Measurements from ENCODE around the gene BCCIP.
A peak's percentile ranks its signal among the peaks of the same experiment; 100 is the strongest.

The BCCIP gene

DNA sequence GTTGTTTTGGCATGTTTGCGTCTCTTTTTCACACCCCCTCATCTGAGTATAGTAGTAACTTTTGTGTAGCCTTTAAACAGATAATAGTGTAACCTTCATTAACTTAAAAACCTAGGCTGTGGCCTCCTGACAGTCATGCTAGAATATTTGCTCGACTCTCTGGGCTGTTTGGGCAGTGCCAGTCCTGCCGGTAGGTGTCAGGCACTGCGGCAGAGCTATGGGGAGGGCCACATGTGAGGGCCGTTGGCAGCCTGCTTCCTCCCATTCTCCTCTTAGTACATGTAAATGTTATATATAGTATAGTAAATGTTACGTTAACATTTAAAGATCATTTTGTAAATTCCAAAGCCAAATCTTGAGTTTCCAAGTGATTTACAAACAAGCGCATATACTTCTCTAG is 26.1 kb downstream of the BCCIP start:
- Histone ChIP-seq H3K4me3 (ENCODE audit: low read depth, low read length) (no peak overlapping the region), H3K4me2 (ENCODE audit: low read length) (no peak overlapping the region)
- no CpG with 5 or more reads among the region's 7 CpGs for WGBS (ENCODE audit: extremely low coverage, insufficient coverage, insufficient read length)

DNA sequence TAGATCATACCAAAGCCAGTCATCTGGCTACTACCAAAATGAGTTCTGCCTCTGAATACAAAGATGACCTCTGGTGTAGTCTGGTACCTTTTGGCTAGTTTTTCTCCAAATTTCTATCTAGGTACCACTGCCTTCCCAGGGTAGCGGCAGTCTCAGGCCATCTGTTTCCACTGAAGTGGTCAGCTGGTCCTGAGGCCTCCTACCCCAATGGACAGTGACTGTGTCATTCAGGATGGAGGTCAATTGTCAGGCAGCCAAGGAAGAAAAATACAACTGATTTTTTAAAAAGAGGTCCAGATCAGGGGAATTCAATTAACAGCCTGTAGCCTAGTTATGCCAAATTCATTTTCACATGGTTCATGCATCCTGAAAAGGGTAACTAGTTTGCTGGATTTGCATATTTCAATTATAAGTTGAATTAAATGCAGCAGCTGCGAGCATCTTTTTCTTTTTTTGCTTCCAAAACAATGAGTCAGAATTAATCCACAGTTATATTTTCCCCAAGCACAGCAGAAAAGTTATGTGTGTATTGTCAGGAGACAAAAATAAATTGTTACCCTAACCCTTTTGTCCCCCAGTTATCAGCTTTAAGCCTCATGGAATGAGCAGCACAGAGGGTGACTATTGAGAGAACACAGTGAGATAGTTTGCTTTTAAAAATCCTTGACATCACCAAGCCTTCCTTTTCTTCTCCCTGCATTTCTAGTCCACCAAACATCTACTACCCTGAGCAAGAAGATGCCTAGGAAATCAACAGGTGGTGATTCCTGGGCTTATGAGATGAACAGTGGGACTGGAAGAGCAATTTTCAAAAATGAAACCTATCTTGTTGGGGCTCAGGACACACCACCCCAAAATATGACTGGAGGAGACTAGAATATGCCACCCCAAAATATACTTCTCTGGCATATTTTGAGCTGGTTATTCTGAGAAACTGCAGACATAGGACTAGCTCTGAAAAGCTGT is 27.7 kb downstream of the BCCIP start:
- DNase-seq, result no peak
- H3K23ac ChIP-seq (ENCODE audit: low read length), result no peak overlapping the region
- peaks cover 2% of the 10 kb centered on the region for H3K9me3 ChIP-seq (ENCODE audit: insufficient read depth, low read depth, low read length)
- no peak overlapping the region for H2AFZ ChIP-seq (ENCODE audit: insufficient read depth, low read length, poor library complexity)
- H3K27ac ChIP-seq (ENCODE audit: low read depth, low read length), result no peak overlapping the region
- H2BK5ac ChIP-seq (ENCODE audit: low read depth, low read length, poor library complexity), result no peak overlapping the region
- no peak overlapping the region for H2AK5ac ChIP-seq (ENCODE audit: low read length)
- no peak overlapping the region for H3K14ac ChIP-seq (ENCODE audit: low read length)
- no peak overlapping the region for H2BK12ac ChIP-seq (ENCODE audit: low read length)
- no peaks in the 10 kb centered on the region for H3K79me2 ChIP-seq (ENCODE audit: control insufficient read depth, insufficient read depth, low read length, poor library complexity)
- WGBS (ENCODE audit: extremely low coverage, insufficient coverage, insufficient read length), result no CpG with 5 or more reads among the region's 2 CpGs
- no peak overlapping the region for H3K18ac ChIP-seq (ENCODE audit: low read length)
- no peaks in the 10 kb centered on the region for H3K79me1 ChIP-seq (ENCODE audit: low read length)
- H4K91ac ChIP-seq (ENCODE audit: low read depth, low read length), result no peak overlapping the region
- no peak overlapping the region for H3K4ac ChIP-seq (ENCODE audit: low read depth, low read length)
- no peak overlapping the region for H3K9ac ChIP-seq (ENCODE audit: low read length)
- H3K36me3 ChIP-seq (ENCODE audit: control insufficient read depth in 1 of 2, insufficient read depth in 2 of 2, low read length in 2 of 2), result peaks cover 19 to 39% of the 10 kb centered on the region in 2 experiments
- H4K8ac ChIP-seq (ENCODE audit: low read depth, low read length), result no peak overlapping the region
- no peak overlapping the region for H3K4me3 ChIP-seq (ENCODE audit: low read depth, low read length)
- no peak overlapping the region for H3K4me2 ChIP-seq (ENCODE audit: low read length)
- no peak overlapping the region for H4K12ac ChIP-seq (ENCODE audit: low read depth, low read length)
- no peaks in the 10 kb centered on the region for H3K4me1 ChIP-seq (ENCODE audit: control insufficient read depth in 1 of 2, insufficient read depth in 2 of 2, low read length in 2 of 2)
- H2BK120ac ChIP-seq (ENCODE audit: insufficient read depth, low read length, poor library complexity), result no peak overlapping the region
- H3K27me3 ChIP-seq (ENCODE audit: insufficient read depth, low read length), result no peaks in the 10 kb centered on the region

More for the DNA sequence above, 26.1 kb downstream of the BCCIP start:
- H4K8ac ChIP-seq (ENCODE audit: low read depth, low read length), result no peak overlapping the region
- no peak overlapping the region for H4K12ac ChIP-seq (ENCODE audit: low read depth, low read length)
- H3K14ac ChIP-seq (ENCODE audit: low read length), result no peak overlapping the region
- H3K4me1 ChIP-seq (ENCODE audit: control insufficient read depth in 1 of 2, insufficient read depth in 2 of 2, low read length in 2 of 2), result no peaks in the 10 kb centered on the region
- no peak overlapping the region for H2BK120ac ChIP-seq (ENCODE audit: insufficient read depth, low read length, poor library complexity)
- H3K18ac ChIP-seq (ENCODE audit: low read length), result no peak overlapping the region
- no peak overlapping the region for H2AFZ ChIP-seq (ENCODE audit: insufficient read depth, low read length, poor library complexity)
- H2BK5ac ChIP-seq (ENCODE audit: low read depth, low read length, poor library complexity), result no peak overlapping the region
- H3K27ac ChIP-seq (ENCODE audit: low read depth, low read length), result no peak overlapping the region
- no peak overlapping the region for H2BK12ac ChIP-seq (ENCODE audit: low read length)
- H3K23ac ChIP-seq (ENCODE audit: low read length), result no peak overlapping the region
- no peak overlapping the region for H3K4ac ChIP-seq (ENCODE audit: low read depth, low read length)
- H2AK5ac ChIP-seq (ENCODE audit: low read length), result no peak overlapping the region
- H3K9ac ChIP-seq (ENCODE audit: low read length), result no peak overlapping the region
- H3K79me1 ChIP-seq (ENCODE audit: low read length), result no peaks in the 10 kb centered on the region
- no peaks in the 10 kb centered on the region for H3K27me3 ChIP-seq (ENCODE audit: insufficient read depth, low read length)
- H3K79me2 ChIP-seq (ENCODE audit: control insufficient read depth, insufficient read depth, low read length, poor library complexity), result no peaks in the 10 kb centered on the region
- H4K91ac ChIP-seq (ENCODE audit: low read depth, low read length), result no peak overlapping the region
- peaks cover 23 to 47% of the 10 kb centered on the region in 2 experiments for H3K36me3 ChIP-seq (ENCODE audit: control insufficient read depth in 1 of 2, insufficient read depth in 2 of 2, low read length in 2 of 2)
- H3K9me3 ChIP-seq (ENCODE audit: insufficient read depth, low read depth, low read length), result peaks cover 2% of the 10 kb centered on the region
- no peak for DNase-seq

DNA sequence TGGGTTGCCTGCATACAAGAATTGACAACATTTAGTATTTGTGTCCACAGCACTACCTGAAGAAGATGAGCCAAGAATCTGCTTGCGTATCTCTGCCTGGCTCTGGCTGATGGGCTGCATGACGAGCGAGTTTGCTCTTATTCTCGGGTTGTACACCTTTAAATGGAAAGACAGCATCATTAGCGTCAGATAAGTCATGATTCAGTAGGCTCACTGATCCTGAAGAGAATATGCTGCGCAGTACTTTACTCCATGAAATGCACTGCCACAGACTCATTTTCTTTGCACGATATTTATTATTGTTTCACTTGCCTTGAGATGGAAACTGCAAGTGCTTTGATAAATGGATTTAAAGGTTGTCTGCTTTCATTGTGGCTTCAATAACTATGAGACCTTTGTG is 29.1 kb downstream of the BCCIP start:
- WGBS (ENCODE audit: extremely low coverage, insufficient coverage, insufficient read length), result no CpG with 5 or more reads among the region's 7 CpGs

DNA sequence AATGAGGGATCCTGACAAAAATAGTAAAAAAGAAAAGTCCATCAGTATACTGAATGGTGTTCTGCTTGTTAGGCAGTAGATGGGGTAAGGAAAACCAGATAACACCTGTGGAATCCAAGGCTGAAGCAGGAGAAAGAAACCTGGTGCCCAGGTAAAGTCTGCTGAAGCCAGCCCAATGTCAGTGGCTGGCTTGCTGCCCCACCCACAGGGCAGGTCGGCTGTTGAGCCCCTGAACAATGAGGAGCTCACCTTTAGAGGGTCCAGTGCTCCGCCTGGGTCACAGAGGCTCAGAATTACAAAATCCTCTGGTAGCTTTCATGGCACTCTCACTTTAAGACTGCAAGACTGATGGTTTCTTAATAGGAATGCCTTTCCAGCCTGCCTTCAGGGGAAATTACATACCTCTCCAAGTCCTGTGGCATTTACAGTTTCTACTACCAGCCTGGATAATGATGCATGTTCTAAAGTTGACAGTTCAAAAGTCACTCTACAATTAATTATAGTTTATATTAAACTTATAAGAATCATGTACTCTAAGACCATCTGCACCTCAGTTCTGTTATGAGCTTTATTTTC is 33.9 kb downstream of the BCCIP start:
- H3K27me3 ChIP-seq (ENCODE audit: insufficient read depth, low read length), result no peaks in the 10 kb centered on the region
- H2BK5ac ChIP-seq (ENCODE audit: low read depth, low read length, poor library complexity), result no peak overlapping the region
- H2AFZ ChIP-seq (ENCODE audit: insufficient read depth, low read length, poor library complexity), result no peak overlapping the region

More for the DNA sequence above, 29.1 kb downstream of the BCCIP start:
- Histone ChIP-seq H3K4me3 (ENCODE audit: low read depth, low read length) (no peak overlapping the region), H4K91ac (ENCODE audit: low read depth, low read length) (no peak overlapping the region), H3K79me1 (ENCODE audit: low read length) (no peaks in the 10 kb centered on the region), H3K36me3 (ENCODE audit: control insufficient read depth in 1 of 2, insufficient read depth in 2 of 2, low read length in 2 of 2) (peaks cover 21 to 40% of the 10 kb centered on the region in 2 experiments), H2AK5ac (ENCODE audit: low read length) (no peak overlapping the region), H2BK120ac (ENCODE audit: insufficient read depth, low read length, poor library complexity) (no peak overlapping the region), H3K23ac (ENCODE audit: low read length) (no peak overlapping the region), H4K12ac (ENCODE audit: low read depth, low read length) (no peak overlapping the region), H3K18ac (ENCODE audit: low read length) (no peak overlapping the region), H3K4ac (ENCODE audit: low read depth, low read length) (no peak overlapping the region), H3K4me2 (ENCODE audit: low read length) (no peak overlapping the region), H2AFZ (ENCODE audit: insufficient read depth, low read length, poor library complexity) (no peak overlapping the region), H3K27ac (ENCODE audit: low read depth, low read length) (no peak overlapping the region), H3K9ac (ENCODE audit: low read length) (no peak overlapping the region), H3K9me3 (ENCODE audit: insufficient read depth, low read depth, low read length) (peaks cover 2% of the 10 kb centered on the region), H3K4me1 (ENCODE audit: control insufficient read depth in 1 of 2, insufficient read depth in 2 of 2, low read length in 2 of 2) (peaks cover 2% of the 10 kb centered on the region in 2 experiments), H3K79me2 (ENCODE audit: control insufficient read depth, insufficient read depth, low read length, poor library complexity) (no peaks in the 10 kb centered on the region), H3K14ac (ENCODE audit: low read length) (no peak overlapping the region), H2BK5ac (ENCODE audit: low read depth, low read length, poor library complexity) (no peak overlapping the region), H4K8ac (ENCODE audit: low read depth, low read length) (no peak overlapping the region), H2BK12ac (ENCODE audit: low read length) (no peak overlapping the region), H3K27me3 (ENCODE audit: insufficient read depth, low read length) (no peaks in the 10 kb centered on the region)
- no peak for DNase-seq

More for the DNA sequence above, 33.9 kb downstream of the BCCIP start:
- Histone ChIP-seq H3K79me2 (ENCODE audit: control insufficient read depth, insufficient read depth, low read length, poor library complexity) (no peaks in the 10 kb centered on the region), H3K79me1 (ENCODE audit: low read length) (no peaks in the 10 kb centered on the region), H3K4me1 (ENCODE audit: control insufficient read depth in 1 of 2, insufficient read depth in 2 of 2, low read length in 2 of 2) (peaks cover 2% of the 10 kb centered on the region in 2 experiments), H3K9me3 (ENCODE audit: insufficient read depth, low read depth, low read length) (no peaks in the 10 kb centered on the region), H3K36me3 (ENCODE audit: control insufficient read depth in 1 of 2, insufficient read depth in 2 of 2, low read length in 2 of 2) (peaks cover 12 to 16% of the 10 kb centered on the region in 2 experiments), H4K91ac (ENCODE audit: low read depth, low read length) (no peak overlapping the region), H2BK120ac (ENCODE audit: insufficient read depth, low read length, poor library complexity) (no peak overlapping the region), H3K23ac (ENCODE audit: low read length) (no peak overlapping the region), H3K9ac (ENCODE audit: low read length) (no peak overlapping the region), H3K27ac (ENCODE audit: low read depth, low read length) (no peak overlapping the region), H3K4me2 (ENCODE audit: low read length) (no peak overlapping the region), H2AK5ac (ENCODE audit: low read length) (no peak overlapping the region), H4K12ac (ENCODE audit: low read depth, low read length) (no peak overlapping the region), H4K8ac (ENCODE audit: low read depth, low read length) (no peak overlapping the region), H3K4me3 (ENCODE audit: low read depth, low read length) (no peak overlapping the region), H3K4ac (ENCODE audit: low read depth, low read length) (no peak overlapping the region), H2BK12ac (ENCODE audit: low read length) (peak overlapping the region; percentile 11), H3K14ac (ENCODE audit: low read length) (no peak overlapping the region), H3K18ac (ENCODE audit: low read length) (no peak overlapping the region)
- peak; percentile 72 to 87 for DNase-seq
- WGBS (ENCODE audit: extremely low coverage, insufficient coverage, insufficient read length), result no CpG with 5 or more reads among the region's 2 CpGs
